Kidney tubule cell (primary cell): ENCODE data around the gene OGFR.
A peak's percentile ranks its signal among the peaks of the same experiment; 100 is the strongest.

Experiments used
- DNase-seq: peaks from one replicate; pipeline ENCODE4 v3.0.0-alpha.2; 2018; ENCODE audit warnings: low spot score

Gene OGFR

GRCh38 chr20:62860391-62860923 lies 55.8 kb downstream of the OGFR start:
- peak; percentile 27 for DNase-seq

GRCh38 chr20:62860924-62861691 lies 56.5 kb downstream of the OGFR start:
- peak; percentile 20 for DNase-seq

GRCh38 chr20:62861726-62862336 lies 57.2 kb downstream of the OGFR start, which contains the start of gene TCFL5:
TSS of gene TCFL5 (minus strand) at chr20:62861822. CDS start at chr20:62861670, 152 bp downstream.
- DNase-seq: peak; percentile 89
